GM12874 (cell line): ENCODE data around the gene TNFRSF18.

Experiments used
- TF ChIP-seq, protein P1 (sequence below): IDR thresholded peaks from 2 replicates; pipeline ENCODE4 v1.5.1; 2011; ENCODE audit warnings: low read depth, mild to moderate bottlenecking, control low read depth, low read length, moderate library complexity; ENCODE audit not compliant: insufficient read depth

Gene TNFRSF18

DNA sequence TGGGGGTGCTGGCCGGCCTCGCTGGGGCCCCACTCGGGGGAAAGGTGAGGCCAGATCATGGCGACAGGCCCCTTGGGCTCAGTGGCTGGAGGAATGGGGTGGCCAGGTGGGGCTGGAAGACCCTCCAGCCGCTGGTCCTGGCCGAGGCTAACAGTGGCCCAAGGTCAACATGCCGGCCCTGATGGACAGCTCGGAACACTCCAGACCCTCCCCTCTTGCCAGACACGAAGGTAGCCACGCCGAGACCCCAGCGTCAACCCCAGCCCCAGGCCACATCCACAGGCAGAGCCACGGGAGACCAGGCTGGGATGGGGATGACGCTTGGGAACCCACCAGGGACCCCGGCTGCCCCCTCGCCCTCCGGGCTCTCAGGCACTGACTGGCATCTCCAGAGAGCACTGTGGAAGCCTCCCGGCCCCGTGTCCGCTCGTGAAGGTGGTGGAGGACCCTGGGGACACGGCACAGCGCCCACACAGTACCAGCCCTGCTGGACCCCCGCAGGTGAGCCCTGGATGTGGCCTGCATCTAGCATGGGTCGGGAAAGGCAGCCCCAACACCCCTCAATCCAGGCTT lies 41.0 kb upstream of the TNFRSF18 start:
- TF ChIP-seq, protein P1, sequence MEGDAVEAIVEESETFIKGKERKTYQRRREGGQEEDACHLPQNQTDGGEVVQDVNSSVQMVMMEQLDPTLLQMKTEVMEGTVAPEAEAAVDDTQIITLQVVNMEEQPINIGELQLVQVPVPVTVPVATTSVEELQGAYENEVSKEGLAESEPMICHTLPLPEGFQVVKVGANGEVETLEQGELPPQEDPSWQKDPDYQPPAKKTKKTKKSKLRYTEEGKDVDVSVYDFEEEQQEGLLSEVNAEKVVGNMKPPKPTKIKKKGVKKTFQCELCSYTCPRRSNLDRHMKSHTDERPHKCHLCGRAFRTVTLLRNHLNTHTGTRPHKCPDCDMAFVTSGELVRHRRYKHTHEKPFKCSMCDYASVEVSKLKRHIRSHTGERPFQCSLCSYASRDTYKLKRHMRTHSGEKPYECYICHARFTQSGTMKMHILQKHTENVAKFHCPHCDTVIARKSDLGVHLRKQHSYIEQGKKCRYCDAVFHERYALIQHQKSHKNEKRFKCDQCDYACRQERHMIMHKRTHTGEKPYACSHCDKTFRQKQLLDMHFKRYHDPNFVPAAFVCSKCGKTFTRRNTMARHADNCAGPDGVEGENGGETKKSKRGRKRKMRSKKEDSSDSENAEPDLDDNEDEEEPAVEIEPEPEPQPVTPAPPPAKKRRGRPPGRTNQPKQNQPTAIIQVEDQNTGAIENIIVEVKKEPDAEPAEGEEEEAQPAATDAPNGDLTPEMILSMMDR, result no peak

DNA sequence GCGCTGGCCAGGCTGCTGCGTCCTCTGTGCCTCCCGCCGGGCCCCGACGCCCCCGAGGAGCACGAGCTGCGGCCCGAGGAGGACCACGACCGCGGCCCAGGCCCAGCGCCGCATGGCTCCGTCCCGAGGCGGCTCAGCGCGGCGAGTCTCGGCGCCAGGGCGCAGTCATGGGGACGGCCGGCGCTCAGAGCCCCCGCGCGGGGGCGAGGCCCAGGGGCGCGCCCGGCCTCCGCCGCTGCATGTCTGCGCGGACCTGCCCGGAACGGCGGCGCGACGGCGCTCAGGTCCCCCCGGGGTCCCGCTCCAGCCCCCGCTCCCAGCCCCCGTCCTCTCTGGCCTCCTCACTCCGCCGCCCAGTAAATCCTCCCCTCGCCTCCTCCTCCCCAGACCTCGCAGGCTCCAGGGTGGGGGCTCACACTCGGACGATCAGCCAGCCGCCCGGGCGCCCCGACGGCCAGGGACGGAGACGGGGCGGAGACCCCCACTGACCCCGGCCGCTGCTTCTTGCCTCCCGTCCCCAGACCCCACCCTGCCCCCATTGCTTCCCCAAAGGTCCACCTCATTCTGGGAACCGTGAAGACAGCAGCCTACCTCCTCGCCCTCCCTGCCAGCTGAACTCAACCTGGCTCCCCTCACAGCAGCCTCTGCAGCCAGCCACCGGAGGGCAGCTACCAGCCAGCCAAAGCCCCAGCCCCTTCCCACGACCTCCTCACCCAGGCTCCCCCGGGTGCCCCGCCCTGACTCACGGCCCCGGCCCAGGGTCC lies 40.4 kb upstream of the TNFRSF18 start, which contains the start of gene C1QTNF12:
TSS of gene C1QTNF12 (minus strand) at position 146 of the 764 bp plus-strand sequence. CDS start at position 114, 32 bp downstream.
- TF ChIP-seq, protein P1, result no peak

DNA sequence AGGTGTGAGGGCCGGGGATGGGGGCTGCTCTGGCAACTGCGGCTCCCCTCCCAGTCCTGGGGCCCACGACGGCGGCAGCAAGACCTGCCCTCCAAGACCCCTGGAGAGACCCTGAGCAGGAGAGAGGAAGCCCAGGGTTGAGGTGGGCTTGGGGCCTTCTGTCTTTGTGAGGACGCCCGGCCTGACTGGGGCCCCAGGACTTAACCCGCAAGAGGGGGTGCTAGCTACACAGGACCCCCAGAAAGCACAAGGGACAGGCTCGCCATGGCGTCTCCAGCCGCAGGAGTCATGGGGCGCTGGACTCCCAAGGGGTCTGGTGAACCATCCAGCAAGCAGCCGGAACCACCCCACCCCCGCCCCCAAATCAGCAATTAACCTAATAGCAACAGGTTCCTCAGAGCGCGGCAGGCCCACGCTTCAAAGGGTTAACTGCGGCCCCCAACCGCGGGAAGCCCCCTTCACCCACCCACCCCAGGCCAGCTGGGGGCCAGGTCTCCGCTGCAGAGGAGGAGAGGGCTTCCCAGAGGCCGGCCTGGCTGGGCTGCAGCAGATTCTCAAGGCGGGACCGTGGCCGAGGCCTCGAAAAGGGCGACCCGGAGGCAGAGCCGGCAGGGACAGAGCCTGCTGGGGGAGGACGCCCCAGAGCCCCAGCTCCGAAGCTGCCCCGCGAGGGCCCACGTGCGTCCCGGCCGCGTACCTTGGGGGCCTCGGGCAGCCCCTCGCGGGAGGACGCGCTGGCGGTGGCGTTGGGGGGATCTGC lies 39.6 kb upstream of the TNFRSF18 start:
- TF ChIP-seq, protein P1, result no peak

DNA sequence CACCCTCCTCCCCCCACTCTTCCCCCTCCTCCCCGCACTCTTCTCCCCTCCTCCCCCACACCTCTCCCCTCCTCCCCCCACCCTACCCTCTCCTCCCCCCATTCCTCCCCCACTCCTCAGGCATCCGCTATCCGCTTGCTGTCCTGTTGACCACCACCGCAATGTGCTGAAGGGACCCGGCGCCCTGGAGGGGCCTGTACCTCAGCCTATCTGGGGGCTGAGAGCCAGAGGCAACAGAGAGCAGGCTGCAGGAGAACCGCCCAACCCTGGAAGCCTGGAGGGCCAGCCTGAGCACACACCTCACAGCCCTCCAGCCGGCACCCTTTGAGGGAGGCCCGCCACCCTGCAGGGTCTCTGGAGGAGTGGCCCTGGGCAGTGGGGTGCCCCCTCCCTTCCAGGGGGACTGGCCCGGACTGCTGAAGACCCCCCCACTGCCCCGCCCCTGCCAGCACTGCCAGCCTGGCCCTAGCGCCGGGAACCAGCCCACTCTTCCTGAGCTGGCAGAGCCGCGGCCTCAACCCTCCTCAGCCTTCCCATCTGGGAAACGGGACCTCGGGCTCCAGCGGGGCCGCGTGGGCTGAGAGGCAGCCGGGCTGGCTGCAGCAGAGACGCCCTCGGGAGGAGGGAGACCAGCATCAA lies 38.9 kb upstream of the TNFRSF18 start:
- TF ChIP-seq, protein P1, result no peak

DNA sequence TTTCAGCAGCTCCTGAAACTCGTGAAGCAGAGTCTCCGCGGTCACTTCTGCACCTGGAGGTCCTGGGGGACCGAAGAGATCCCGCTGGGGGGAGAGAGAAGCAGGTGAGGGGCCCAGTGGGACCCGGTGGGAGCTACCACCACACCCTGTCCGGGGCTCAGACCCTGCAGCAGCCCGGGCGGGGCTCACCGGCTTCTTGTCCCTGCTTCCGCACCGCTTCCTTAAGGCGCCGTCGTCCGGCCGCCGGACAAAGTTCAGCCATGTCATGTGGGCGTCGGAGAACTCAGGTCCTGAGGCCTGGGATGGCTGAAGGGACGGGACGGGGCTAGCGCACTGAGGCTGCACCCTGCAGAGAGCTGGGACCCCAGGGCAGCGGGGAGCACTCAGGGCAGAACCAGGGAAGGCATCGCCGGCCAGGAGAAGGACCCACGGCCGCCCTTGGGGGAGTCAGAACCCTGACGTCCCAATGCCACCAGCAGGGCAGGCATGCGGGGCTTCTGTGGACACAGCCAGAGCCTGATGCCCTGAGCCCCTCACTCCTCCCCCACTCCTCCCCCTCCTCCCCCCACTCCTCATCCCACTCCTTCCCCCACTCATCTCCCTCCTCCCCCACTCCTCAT lies 37.9 kb upstream of the TNFRSF18 start:
- TF ChIP-seq, protein P1, result no peak

DNA sequence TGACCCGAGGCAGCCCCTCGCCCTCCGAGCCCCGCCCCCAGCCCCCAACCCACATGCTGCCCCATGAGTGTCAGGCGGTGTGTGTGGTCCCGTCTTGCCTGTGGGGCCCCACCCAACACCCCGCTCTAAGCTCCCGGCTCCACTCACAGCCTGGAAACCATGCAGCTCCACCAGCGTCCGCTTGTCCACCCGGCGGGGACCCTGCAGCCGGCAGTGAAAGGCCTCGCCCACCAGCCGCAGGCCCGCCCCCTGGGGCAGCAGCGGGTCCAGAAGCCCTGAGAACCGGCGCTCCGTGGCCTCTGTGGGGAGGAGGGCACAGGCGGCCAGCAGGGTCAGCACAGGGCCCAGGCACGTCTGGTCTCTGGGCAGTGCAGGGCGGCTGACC lies 37.4 kb upstream of the TNFRSF18 start:
- TF ChIP-seq, protein P1, result no peak
